Kidney capillary endothelial cell (primary cell): Measurements from ENCODE around the gene KRTDAP.

Experiments
- DNase-seq: peaks from one replicate; pipeline ENCODE4 v3.0.0-alpha.2; 2018; ENCODE audit warnings: low spot score

KRTDAP gene

DNA sequence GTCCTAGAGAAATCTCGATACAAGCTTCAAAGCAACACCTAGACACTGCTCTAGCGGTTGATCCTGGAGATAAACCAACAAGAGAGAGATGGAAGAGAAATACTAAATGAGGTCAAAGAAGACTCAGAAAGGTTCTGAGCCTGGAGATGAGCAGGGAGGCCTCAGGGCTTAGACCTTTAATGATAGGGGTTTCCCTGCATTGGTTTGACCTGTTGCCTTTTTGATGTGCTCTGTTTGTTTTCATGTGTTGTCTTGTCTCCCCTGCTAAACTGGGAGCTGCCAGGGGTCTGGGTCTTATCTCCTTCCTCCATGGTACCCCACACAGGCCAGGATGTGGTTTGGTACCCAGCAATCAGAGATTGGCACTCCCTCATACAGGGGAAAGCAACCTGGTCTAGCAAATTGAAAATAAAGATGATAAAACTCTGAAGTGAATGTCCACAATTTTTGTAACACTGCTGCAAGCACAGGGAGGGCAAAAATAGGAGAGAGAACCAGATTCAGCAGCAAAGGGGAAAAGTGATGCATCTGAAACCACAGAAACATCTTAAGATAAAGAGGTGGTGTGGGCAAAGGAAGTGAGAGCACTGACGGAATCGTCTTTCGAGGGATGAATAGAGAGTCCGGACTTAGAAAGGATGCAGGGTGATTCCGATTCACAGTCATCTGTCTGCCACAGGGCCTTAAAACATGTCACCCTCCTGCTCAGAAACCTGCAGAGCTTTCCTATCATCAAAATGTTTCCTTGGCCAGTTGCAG, 38.7 kb downstream of the KRTDAP start:
- DNase-seq, result no peak

DNA sequence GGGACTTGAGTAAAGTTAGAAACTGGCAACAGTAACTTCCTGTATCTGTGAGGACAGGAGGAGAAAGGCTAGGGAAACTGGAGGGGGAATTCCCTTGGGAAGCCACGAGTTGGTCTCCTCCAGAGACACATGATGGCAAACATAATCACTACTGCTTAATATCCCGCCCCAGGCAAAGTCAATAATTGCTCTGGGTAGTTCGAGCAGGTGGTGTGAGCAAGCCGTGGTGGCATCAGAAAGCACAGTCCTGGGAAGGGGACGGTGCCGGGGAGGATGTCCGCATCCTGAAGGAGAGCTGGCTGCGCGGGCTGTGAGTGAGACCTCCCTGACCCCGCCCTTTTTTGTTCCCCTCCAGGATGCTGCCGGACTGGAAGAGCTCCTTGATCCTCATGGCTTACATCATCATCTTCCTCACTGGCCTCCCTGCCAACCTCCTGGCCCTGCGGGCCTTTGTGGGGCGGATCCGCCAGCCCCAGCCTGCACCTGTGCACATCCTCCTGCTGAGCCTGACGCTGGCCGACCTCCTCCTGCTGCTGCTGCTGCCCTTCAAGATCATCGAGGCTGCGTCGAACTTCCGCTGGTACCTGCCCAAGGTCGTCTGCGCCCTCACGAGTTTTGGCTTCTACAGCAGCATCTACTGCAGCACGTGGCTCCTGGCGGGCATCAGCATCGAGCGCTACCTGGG, 40.8 kb downstream of the KRTDAP start:
- no peak for DNase-seq

DNA sequence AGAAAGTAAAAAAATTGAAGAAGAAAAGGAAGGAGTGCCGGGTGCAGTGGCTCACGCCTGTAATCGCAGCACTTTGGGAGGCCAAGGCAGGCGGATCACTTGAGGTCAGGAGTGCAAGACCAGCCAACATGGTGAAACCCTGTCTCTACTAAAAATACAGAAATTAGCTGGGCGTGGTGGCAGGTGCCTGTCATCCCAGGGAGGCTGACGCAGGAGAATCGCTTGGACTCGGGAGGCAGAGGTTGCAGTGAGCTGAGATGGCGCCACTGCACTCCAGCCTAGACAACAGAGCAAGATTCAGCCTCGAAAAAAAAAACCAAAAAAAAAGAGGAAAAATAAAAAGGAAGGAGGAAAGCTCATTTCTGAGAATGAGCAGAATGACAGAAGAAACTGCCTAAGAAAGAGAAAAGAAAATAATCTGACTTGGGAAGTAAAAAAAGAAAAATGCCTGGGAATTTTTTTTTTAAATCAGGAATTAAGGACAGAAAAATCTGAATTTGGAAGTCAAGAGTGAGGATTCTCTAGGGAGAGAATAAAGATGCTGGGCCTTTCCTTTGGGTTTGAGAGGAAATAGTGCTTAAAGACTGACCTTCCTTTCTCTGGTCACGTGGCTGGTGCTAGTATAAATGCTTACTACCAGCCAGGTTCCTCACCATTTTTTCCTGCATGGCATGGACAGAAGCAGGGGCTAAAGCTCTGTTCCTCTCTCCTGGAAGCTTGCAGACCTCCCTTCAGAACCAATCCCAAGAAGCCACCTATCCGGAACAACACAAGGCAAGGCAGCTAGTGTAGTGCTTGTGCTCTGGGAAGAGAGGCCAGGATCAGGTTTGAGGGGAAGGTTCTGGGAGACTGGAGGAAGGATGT, 42.4 kb downstream of the KRTDAP start, which contains the start of gene FFAR2:
FFAR2 (plus strand) TSS at position 652 of the 864 bp plus-strand sequence. CDS start 1,458 bp downstream, outside the sequence.
- no peak for DNase-seq

DNA sequence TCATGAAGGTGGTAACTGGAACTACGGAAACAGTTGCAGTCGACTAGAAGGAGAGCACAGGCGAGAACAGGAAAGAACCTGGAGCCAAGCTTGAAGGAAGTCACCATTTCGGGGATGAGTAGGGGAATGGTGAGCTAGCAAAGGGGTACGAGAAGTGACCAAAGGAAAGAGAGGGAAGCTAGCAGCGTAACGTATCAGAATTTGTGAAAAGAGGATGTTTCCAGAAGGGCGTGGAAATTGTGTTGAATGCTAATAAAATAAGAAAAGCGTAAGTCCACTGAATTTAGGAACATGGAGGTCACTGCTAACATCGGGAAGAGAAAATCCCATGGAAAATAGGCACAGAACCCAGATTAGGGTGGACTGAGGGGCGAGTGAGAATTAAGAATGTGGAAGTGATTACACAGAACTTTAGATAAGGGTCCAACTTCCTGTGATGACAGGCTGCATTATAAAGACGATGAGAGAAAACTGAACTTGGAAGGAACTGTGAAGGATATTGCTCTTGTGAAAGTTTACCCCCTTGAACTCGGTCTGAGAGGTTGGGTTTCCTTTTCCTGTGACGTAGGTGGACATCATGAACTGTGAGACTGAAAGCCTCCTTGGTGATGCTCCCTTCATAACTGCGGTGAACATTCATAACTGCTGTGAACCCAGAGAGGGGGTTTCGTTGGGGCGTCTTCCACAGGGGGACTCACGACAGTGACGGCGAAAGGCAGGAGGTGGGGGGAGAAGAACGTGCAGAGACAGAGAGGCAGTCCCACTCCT, 44.3 kb downstream of the KRTDAP start:
- DNase-seq, result no peak

DNA sequence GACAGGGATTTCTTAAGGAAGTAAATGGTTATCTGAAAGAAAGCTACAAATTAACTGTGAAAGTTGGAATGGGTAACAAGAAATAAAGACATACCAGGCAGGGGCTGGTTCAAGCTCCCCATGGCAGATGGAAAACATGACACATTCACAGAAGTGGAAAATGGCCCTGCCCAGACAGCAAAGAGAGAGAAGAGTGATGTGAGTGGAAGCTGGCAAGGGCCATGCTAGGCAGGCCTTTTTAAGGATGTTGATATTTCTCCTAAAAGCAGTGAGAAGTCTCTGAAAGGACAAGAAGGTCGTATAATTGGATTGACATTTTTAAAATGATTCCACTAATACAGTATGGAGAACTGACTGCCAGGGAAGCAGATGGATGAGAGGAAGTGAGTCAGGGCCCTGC, 45.5 kb downstream of the KRTDAP start:
- DNase-seq, result no peak

DNA sequence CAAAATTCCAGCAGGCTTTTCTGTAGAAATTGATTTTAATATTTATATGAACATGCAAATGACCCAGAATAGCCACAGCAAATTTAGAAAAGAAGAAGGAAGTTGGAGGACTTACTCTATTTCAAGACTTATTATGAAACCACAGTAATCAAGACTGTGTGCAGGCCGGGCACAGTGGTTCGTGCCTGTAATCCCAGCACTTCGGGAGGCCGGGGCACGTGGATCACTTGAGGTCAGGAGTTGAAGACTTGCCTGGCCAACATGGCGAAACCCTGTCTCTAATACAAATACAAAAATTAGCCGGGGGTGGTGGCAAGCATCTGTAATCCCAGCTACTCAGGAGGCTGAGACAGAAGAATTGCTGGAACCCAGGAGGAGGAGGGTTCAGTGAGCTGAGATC, 48.2 kb downstream of the KRTDAP start:
- DNase-seq, result no peak

DNA sequence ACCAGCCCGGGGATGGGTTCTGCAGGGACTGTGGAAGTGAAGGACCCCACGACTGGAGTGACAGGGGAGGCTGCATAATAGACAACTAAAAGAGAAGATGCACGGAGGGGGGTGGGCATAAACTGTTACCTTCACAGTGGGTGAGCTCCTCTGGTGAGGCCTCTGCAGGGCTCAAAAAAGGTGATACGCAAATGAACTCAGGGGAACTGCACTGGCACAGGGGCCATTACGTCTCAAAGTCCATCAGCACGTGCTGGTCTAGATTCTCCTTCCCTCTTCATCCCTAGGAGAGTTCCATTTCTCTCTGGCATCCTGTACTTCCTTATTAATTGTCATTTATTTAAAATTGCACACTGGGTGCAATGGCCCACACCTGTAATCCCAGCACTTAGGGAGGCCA, 50.3 kb downstream of the KRTDAP start:
- no peak for DNase-seq

DNA sequence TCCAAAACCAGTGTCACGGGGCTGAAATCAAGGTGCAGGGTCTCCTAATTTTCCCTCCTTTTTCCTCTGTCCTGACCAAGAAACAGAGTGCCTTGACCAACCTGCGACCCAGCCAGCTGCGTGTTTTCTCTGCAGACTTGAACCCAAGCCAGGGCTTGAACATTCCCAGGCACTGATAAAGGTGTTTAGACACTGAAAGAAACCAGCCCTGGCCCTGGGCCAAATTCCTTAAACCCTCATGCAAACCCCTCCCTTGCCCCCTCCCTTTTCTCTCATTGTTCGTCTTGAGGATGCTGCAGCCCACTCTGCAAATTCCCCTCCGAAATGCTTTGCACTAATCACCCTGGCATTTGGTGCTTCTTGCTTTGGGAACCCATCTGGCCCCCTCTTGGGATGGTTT, 51.7 kb downstream of the KRTDAP start:
- DNase-seq, result no peak

DNA sequence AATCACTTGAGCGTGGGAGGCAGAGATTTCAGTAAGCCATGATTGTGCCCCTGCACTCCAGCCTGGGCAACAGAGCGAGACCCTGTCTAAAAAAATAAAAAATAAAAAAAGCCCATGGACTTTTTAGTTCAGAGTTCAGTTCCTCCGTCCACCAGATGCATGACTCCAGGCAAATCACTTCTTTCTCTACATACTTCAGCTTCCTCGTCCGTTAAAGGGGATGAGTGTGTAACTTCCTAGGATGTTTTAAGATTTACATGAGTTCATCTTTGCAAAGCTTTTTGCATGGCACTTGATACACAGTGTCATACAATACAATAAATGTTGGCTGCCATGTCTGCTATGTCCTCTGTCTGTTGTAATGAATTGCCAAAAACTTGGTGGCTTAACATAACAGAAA, 52.2 kb downstream of the KRTDAP start:
- DNase-seq, result no peak

DNA sequence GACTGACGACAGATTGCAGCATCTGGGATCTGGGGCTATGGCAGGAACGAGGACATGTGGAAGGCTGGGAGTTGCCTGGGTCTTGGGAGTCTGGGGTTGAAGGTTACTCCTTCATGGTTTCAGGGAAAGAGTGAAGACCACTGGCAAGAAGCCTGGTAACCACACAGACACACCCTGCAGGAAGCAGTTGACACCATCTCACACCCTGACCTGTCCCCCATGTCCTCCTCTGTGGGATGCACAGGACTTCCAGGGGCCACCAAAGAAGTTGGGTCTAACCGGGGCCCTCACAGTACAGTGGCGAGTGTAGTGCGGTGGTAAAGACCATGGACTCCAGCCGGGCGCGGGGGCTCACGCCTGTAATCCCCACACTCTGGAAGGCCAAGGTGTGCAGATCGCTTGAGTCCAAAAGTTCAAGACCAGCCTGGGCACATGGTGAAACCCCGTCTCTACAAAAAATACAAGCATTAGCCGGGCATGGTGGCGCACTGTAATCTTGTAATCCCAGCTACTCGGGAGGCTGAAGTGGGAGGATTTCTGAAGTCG, 52.8 kb downstream of the KRTDAP start:
- DNase-seq, result no peak
